Large intestine (tissue), 3 donors: Measurements from ENCODE around the gene ZFPM1. TPM values are rescaled to one million over a fixed set of nuclear protein-coding genes. Genes with fewer than 3 reads are reported as not detected.

Experiments used
- DNase-seq, 2 donors: peaks; one replicate each; pipeline versions ENCODE4 v3.0.0 to v3.0.0-alpha.2; 2013
- H3K27ac ChIP-seq: one replicate; pipeline ENCODE4 v1.5.1; 2013; ENCODE audit warnings: low read length
- H3K27me3 ChIP-seq: 2 replicates; pipeline ENCODE4 v1.6.1; 2013; ENCODE audit warnings: low read length; ENCODE audit not compliant: control insufficient read depth, insufficient read depth
- H3K36me3 ChIP-seq: 2 replicates; pipeline ENCODE4 v1.6.1; 2013; ENCODE audit warnings: low read length; ENCODE audit not compliant: control insufficient read depth, insufficient read depth
- H3K4me1 ChIP-seq: one replicate; pipeline ENCODE4 v1.6.1; 2013; ENCODE audit warnings: low read length; ENCODE audit not compliant: control insufficient read depth, insufficient read depth
- H3K4me3 ChIP-seq: one replicate; pipeline ENCODE4 v1.5.1; 2013; ENCODE audit warnings: low read length
- H3K9me3 ChIP-seq: one replicate; pipeline ENCODE4 v1.6.1; 2013; ENCODE audit warnings: mild to moderate bottlenecking, low read depth, low read length, moderate library complexity; ENCODE audit not compliant: control insufficient read depth
- WGBS: methylation state at CpG from one replicate; pipeline ENCODE4 v1.1.5; 2013; ENCODE audit warnings: low lambda C conversion rate; ENCODE audit not compliant: insufficient coverage; 5-methylcytosine and 5-hydroxymethylcytosine counted together
- polyA plus RNA-seq: library from polyadenylated mRNA; unstranded; fragments of 120-200 nt; gene quantifications from one replicate; pipeline ENCODE4 v1.2.1, GENCODE V29; 2013

The ZFPM1 gene
- polyA plus RNA-seq, 1 donor = 27.2 TPM

- Histone ChIP-seq H3K27ac (no peak overlapping the region), H3K4me3 (no peak overlapping the region), H3K4me1 (no peaks in the 10 kb centered on the region), H3K27me3 (no peaks in the 10 kb centered on the region), H3K36me3 (no peaks in the 10 kb centered on the region), H3K9me3 (no peaks in the 10 kb centered on the region)
- DNase-seq = no peak
- no CpG with 5 or more reads among the region's 17 CpGs for WGBS
These were observed 35.2 kb upstream of the ZFPM1 start for GRCh38 chr16:88417684-88418476.

- H3K4me3 ChIP-seq = no peak overlapping the region
- no peaks in the 10 kb centered on the region for H3K36me3 ChIP-seq
- no peak for DNase-seq
- no peaks in the 10 kb centered on the region for H3K27me3 ChIP-seq
- no peaks in the 10 kb centered on the region for H3K9me3 ChIP-seq
- no peaks in the 10 kb centered on the region for H3K4me1 ChIP-seq
- WGBS = no CpG with 5 or more reads among the region's 18 CpGs
- no peak overlapping the region for H3K27ac ChIP-seq
These were observed 34.2 kb upstream of the ZFPM1 start for GRCh38 chr16:88418869-88419268.

GRCh38 chr16:88419790-88420189, 33.3 kb upstream of the ZFPM1 start:
- Histone ChIP-seq H3K9me3 (no peaks in the 10 kb centered on the region), H3K4me1 (no peaks in the 10 kb centered on the region), H3K27me3 (no peaks in the 10 kb centered on the region), H3K4me3 (no peak overlapping the region), H3K27ac (no peak overlapping the region), H3K36me3 (no peaks in the 10 kb centered on the region)
- DNase-seq = no peak
- no CpG with 5 or more reads among the region's 10 CpGs for WGBS

- H3K4me3 ChIP-seq = no peak overlapping the region
- no peak for DNase-seq
These were observed 32.6 kb upstream of the ZFPM1 start for GRCh38 chr16:88420496-88420895.

GRCh38 chr16:88421301-88421700, 31.8 kb upstream of the ZFPM1 start:
- Histone ChIP-seq H3K36me3 (no peaks in the 10 kb centered on the region), H3K9me3 (no peaks in the 10 kb centered on the region), H3K27ac (no peak overlapping the region), H3K4me1 (no peaks in the 10 kb centered on the region), H3K27me3 (no peaks in the 10 kb centered on the region), H3K4me3 (no peak overlapping the region)
- DNase-seq = no peak
- WGBS = no CpG with 5 or more reads among the region's 14 CpGs

More at GRCh38 chr16:88420496-88420895, 32.6 kb upstream of the ZFPM1 start:
- Histone ChIP-seq H3K27ac (no peak overlapping the region), H3K27me3 (no peaks in the 10 kb centered on the region), H3K9me3 (no peaks in the 10 kb centered on the region), H3K4me1 (no peaks in the 10 kb centered on the region), H3K36me3 (no peaks in the 10 kb centered on the region)
- no CpG with 5 or more reads among the region's 12 CpGs for WGBS

- Histone ChIP-seq H3K27me3 (no peaks in the 10 kb centered on the region), H3K4me3 (no peak overlapping the region), H3K4me1 (no peaks in the 10 kb centered on the region), H3K27ac (no peak overlapping the region), H3K9me3 (no peaks in the 10 kb centered on the region), H3K36me3 (no peaks in the 10 kb centered on the region)
- no peak for DNase-seq
- WGBS = 45% methylated on average over 4 of the region's 5 CpGs
These were observed 31.1 kb upstream of the ZFPM1 start for GRCh38 chr16:88421871-88422433.

GRCh38 chr16:88422733-88423447, 30.2 kb upstream of the ZFPM1 start:
- Histone ChIP-seq H3K27me3 (no peaks in the 10 kb centered on the region), H3K4me1 (no peaks in the 10 kb centered on the region), H3K4me3 (no peak overlapping the region), H3K27ac (no peak overlapping the region), H3K9me3 (no peaks in the 10 kb centered on the region), H3K36me3 (no peaks in the 10 kb centered on the region)
- WGBS = 52% methylated on average over 3 of the region's 3 CpGs
- no peak for DNase-seq

GRCh38 chr16:88423448-88423850, 29.6 kb upstream of the ZFPM1 start:
- Histone ChIP-seq H3K36me3 (no peaks in the 10 kb centered on the region), H3K4me3 (no peak overlapping the region), H3K27me3 (no peaks in the 10 kb centered on the region), H3K27ac (no peak overlapping the region), H3K4me1 (no peaks in the 10 kb centered on the region), H3K9me3 (no peaks in the 10 kb centered on the region)
- no peak for DNase-seq
- WGBS = no CpG with 5 or more reads among the region's 6 CpGs

- peaks cover 8% of the 10 kb centered on the region for H3K27me3 ChIP-seq
- no peak for DNase-seq
- no peaks in the 10 kb centered on the region for H3K4me1 ChIP-seq
- H3K27ac ChIP-seq = no peak overlapping the region
- H3K9me3 ChIP-seq = peaks cover 4% of the 10 kb centered on the region
- no CpG with 5 or more reads among the region's 24 CpGs for WGBS
- no peaks in the 10 kb centered on the region for H3K36me3 ChIP-seq
- H3K4me3 ChIP-seq = no peak overlapping the region
These were observed 28.4 kb upstream of the ZFPM1 start for GRCh38 chr16:88424587-88425235.

- Histone ChIP-seq H3K9me3 (peaks cover 9% of the 10 kb centered on the region), H3K4me1 (peaks cover 2% of the 10 kb centered on the region), H3K4me3 (no peak overlapping the region), H3K27ac (no peak overlapping the region), H3K36me3 (no peaks in the 10 kb centered on the region), H3K27me3 (peaks cover 18% of the 10 kb centered on the region)
- DNase-seq = no peak
- no CpG with 5 or more reads among the region's 13 CpGs for WGBS
These were observed 27.1 kb upstream of the ZFPM1 start for GRCh38 chr16:88426018-88426417.
